GM12865 (cell line): ENCODE measurements around the gene TULP3.

Source experiments
- DNase-seq: peaks from one replicate; pipeline ENCODE4 v3.0.0; 2010; ENCODE audit warnings: low read depth
- H3K4me3 ChIP-seq: 2 replicates; pipeline ENCODE4 v1.5.1; 2011; ENCODE audit warnings: mild to moderate bottlenecking, low read depth, low read length, control low read depth
- CTCF ChIP-seq: IDR thresholded peaks from 2 replicates; pipeline ENCODE4 v1.5.1; 2011; ENCODE audit warnings: low read length, control low read depth, low read depth, inconsistent platforms; ENCODE audit not compliant: insufficient read depth; ENCODE audit errors: missing control alignments

Gene TULP3

GRCh38 chr12:2958432-2959191 is 67.9 kb downstream of the TULP3 start:
- no peak for TF ChIP-seq CTCF
- DNase-seq, result peak; percentile 18
- H3K4me3 ChIP-seq, result peak overlapping the region; percentile 51

- DNase-seq, result peak; percentile 23
- peak within 1 kb of the TSS; percentile 67 for H3K4me3 ChIP-seq
- no peak for TF ChIP-seq CTCF
Measured at GRCh38 chr12:2959192-2959504, 68.5 kb downstream of the TULP3 start, which contains the start of gene TEAD4. Gene TEAD4, plus strand, starts transcription at chr12:2959397.

- peak overlapping the region; percentile 67 for H3K4me3 ChIP-seq
- no peak for TF ChIP-seq CTCF
- peak; percentile 36 for DNase-seq
Measured at GRCh38 chr12:2959505-2960389, 69.1 kb downstream of the TULP3 start.

GRCh38 chr12:2960390-2960956 is 69.8 kb downstream of the TULP3 start:
- TF ChIP-seq CTCF, result no peak
- peak; percentile 13 for DNase-seq
- peak overlapping the region; percentile 67 for H3K4me3 ChIP-seq

- no peak overlapping the region for H3K4me3 ChIP-seq
- TF ChIP-seq CTCF, result no peak
- DNase-seq, result no peak
Measured at GRCh38 chr12:2960996-2961616, 70.4 kb downstream of the TULP3 start.

- DNase-seq, result no peak
- no peak for TF ChIP-seq CTCF
- no peak overlapping the region for H3K4me3 ChIP-seq
Measured at GRCh38 chr12:2961705-2962104, 71.0 kb downstream of the TULP3 start.
